ENCODE data around the gene GULP1. TPM values are rescaled to one million over a fixed set of nuclear protein-coding genes. Genes with fewer than 3 reads are reported as not detected.

The GULP1 gene
- total and polyA plus RNA-seq, 2 of the 13 experiments (the other 11 are each of a cell fraction or from before 2014, with no cell fraction given) = 0.15 TPM; not detected in 1

GRCh38 chr2:188422726-188423125 is 131.1 kb downstream of the GULP1 start:
- DNase-seq (ENCODE audit: low spot score) (no peak), FAIRE-seq (no peak), ATAC-seq (no peak)
- no peaks in the 10 kb centered on the region for H4K20me1 ChIP-seq (ENCODE audit: insufficient read depth, low read length)
- H3K4me2 ChIP-seq (ENCODE audit: low read depth, low read length) = no peak overlapping the region
- ChIA-PET CTCF (ENCODE audit: low intra/inter-chr PET ratio, low total read pairs) (no interaction called here), POLR2A (no interaction called here)
- H3K27me3 ChIP-seq (ENCODE audit: control insufficient read depth in 1 of 2, insufficient read depth in 2 of 2, low read length in 2 of 2) = no peaks in the 10 kb centered on the region
- no peaks in the 10 kb centered on the region for H3K4me1 ChIP-seq (ENCODE audit: insufficient read depth, low read length)
- no TSS peak for BruUV-seq (replicated peaks)
- H3K4me3 ChIP-seq (replicated peaks in 1 of 3; ENCODE audit: insufficient read depth in 1 of 3, low read depth in 2 of 3, low read length in 3 of 3) = no peak overlapping the region
- H3K9me3 ChIP-seq (ENCODE audit: low read length) = no peaks in the 10 kb centered on the region
- no peak for TF ChIP-seq CREB3 (CRISPR knock-in tag; IDR thresholded peaks at IDR 0.05)
- TF ChIP-seq ZNF569 (CRISPR knock-in tag; IDR thresholded peaks at IDR 0.05; ENCODE audit: borderline replicate concordance) = no peak
- TF ChIP-seq ADNP (CRISPR knock-in tag; IDR thresholded peaks at IDR 0.05) = no peak
- no peak for TF ChIP-seq ZBED4 (CRISPR knock-in tag; IDR thresholded peaks at IDR 0.05; ENCODE audit: borderline replicate concordance)
- no peak for TF ChIP-seq NFYB (CRISPR knock-in tag; IDR thresholded peaks at IDR 0.05)
- TF ChIP-seq DNMT3B (CRISPR knock-in tag; conservative IDR thresholded peaks at IDR 0.05) = no peak
- TF ChIP-seq ZNF597 (CRISPR knock-in tag; IDR thresholded peaks at IDR 0.05) = no peak
- no peak for TF ChIP-seq PAXIP1 (CRISPR knock-in tag; conservative IDR thresholded peaks at IDR 0.05)
- no peak for TF ChIP-seq ZMYM4 (CRISPR knock-in tag; IDR thresholded peaks at IDR 0.05)
- TF ChIP-seq ZNF549 (CRISPR knock-in tag; IDR thresholded peaks at IDR 0.05) = no peak
- TF ChIP-seq ZNF788 (CRISPR knock-in tag; IDR thresholded peaks at IDR 0.05; ENCODE audit: borderline replicate concordance) = no peak
- in situ Hi-C loops (cut with HindIII; ENCODE audit: extremely low pct_ligation_motif_present, low pct_unique_long_range_greater_than_20kb) (no loop called here), intact Hi-C loops (cut with micrococcal nuclease; ENCODE audit: unreplicated experiment) (no loop called here)
- H3K9ac ChIP-seq (ENCODE audit: insufficient read depth, low read depth, low read length) = no peak overlapping the region
- no peaks in the 10 kb centered on the region for H3K79me2 ChIP-seq (ENCODE audit: insufficient read depth, low read length)
- H3K27ac ChIP-seq (ENCODE audit: extremely low read length, insufficient read depth, low read length) = no peak overlapping the region
- no peaks in the 10 kb centered on the region for H3K36me3 ChIP-seq (replicated peaks in 1 of 2; ENCODE audit: control insufficient read depth in 1 of 2, insufficient read depth in 2 of 2, low read length in 2 of 2)
- 7% methylated on average over 1 of the region's 1 CpG for WGBS (ENCODE audit: low lambda C conversion rate)
- H2AFZ ChIP-seq (ENCODE audit: low read length) = no peak overlapping the region

Data from HepG2 (cell line).